Measurements from ENCODE around the gene CYP2U1.

DNA sequence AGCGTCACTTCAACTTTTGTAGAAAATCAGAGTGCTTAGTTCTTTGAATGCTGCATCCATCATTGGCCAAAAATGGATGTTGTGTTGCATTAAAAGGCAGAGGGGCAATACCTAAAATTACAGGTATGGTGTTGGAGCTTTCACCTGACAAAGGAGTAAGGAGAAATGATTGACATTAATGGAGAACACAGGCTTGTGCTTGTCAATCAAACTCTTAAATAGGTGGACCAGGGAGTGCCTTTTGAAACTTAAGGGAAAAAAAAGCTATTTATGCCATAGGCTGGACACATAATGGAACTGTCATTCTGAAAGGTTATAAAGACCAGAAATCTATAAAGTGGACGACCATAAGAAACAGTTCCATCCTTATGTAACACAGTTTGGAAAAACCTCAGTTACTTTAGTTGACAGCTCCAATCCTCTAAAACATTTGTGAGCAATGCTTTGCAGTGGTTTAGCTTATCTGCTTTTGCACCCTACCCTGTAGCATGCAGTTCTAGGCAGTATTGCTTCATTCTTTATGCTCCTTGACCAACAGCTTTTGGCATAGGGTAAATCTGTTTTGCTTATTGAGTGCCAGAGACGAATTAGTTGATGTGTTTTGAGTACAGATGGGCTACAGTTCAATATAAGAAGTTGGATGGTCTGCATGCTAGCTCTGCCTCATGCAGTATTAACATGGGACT, 60.7 kb downstream of the CYP2U1 start:
- TF ChIP-seq, protein P1, sequence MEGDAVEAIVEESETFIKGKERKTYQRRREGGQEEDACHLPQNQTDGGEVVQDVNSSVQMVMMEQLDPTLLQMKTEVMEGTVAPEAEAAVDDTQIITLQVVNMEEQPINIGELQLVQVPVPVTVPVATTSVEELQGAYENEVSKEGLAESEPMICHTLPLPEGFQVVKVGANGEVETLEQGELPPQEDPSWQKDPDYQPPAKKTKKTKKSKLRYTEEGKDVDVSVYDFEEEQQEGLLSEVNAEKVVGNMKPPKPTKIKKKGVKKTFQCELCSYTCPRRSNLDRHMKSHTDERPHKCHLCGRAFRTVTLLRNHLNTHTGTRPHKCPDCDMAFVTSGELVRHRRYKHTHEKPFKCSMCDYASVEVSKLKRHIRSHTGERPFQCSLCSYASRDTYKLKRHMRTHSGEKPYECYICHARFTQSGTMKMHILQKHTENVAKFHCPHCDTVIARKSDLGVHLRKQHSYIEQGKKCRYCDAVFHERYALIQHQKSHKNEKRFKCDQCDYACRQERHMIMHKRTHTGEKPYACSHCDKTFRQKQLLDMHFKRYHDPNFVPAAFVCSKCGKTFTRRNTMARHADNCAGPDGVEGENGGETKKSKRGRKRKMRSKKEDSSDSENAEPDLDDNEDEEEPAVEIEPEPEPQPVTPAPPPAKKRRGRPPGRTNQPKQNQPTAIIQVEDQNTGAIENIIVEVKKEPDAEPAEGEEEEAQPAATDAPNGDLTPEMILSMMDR (IDR thresholded peaks at IDR 0.05; ENCODE audit: low read length): no peak
- no peak for TF ChIP-seq EZH2 (IDR thresholded peaks at IDR 0.05; ENCODE audit: borderline replicate concordance, low read length)
